Hippocampal formation (tissue), 2 donors: Measurements from ENCODE around the gene RAB9B.

Source experiments
- DNase-seq, 2 donors: peaks; one replicate each; lab custom pipeline; 2025; lab: John Stamatoyannopoulos, UW

RAB9B gene

GRCh38 chrX:103811858-103812257 lies 20.2 kb downstream of the RAB9B start:
- no peak for DNase-seq

DNA sequence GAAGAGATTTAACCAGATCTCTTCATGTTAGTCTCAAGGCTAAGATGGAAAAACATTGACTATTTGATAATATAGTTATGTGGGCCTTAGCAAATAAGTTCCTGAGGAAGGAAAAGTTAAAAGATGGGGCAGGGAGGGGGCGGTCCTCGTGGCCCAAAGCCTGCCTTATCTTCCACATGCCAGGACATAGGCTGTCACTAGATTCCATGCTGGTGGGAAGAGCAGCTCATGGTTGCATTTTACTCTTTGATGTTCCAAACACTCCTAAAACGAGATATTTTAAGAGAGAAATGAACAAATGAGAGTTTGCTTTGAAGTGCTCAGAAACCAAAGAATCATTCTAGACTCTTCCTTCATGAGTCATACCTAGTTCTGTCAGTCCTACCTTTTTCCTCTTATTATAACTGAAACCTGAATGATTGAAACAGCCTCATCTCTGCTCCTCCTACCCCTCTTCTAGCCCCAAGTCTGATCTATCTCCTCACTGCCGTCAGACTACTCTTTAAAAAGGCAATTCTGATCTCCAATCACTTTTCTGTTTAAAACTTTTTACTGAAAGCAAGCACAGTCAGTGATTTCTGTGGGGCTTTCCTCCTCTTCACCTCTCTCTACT lies 25.1 kb downstream of the RAB9B start:
- no peak for DNase-seq

DNA sequence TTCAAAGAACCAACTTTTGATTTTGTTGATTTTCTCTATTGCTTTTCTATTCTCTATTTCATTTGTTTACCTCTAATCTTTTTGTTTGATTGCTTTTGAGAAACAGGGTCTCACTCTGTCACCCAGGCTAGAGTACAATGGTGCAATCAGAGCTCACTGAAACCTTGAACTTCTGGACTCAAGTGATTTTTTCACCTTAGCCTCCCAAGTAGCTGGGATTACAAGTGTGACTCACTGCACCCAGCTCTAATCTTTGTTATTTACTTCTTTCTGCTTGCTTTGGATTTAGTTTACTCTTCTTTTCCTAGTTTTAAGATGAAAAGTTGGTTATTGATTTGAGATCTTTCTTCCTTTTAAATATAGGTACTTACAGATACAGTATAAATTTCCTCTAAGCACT lies 26.2 kb downstream of the RAB9B start:
- DNase-seq = no peak

DNA sequence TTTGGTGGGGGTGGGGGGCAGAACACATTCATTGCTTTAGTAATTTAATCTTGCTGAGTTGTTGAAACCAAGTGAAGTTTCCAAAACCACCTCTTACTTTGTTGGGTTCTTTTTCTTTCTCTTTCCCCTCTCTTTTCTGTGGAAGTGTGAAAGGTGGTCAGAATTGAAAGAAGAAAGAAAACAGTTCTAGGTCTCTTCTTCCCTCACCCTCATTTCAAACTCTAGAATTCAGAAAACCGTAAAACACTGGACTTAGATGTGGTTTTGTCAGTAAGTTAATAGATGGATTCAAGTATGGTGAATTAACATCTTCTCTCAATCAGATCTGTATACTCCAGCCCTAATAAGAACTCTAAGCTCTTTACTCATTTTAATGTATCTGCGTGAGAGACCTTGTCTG lies 31.7 kb downstream of the RAB9B start:
- no peak for DNase-seq

DNA sequence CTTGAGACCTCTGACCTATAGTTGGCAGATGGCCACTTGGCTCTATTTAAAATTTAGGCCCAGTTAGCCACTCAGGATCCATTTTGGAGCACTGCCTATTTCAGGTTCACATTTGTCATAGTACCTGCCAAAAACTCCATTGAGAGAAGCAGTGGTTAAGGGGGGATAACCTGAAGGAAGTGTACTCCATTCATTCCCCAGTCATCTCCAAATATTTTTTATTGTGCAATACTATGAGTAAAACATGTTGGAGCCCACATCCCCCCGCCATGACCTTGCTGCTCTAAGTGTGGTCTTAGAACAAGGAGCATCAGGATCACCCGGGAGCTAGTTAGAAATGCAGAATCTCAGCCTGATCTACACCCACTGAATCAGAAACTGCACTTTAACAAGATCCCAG lies 34.4 kb downstream of the RAB9B start:
- no peak for DNase-seq

DNA sequence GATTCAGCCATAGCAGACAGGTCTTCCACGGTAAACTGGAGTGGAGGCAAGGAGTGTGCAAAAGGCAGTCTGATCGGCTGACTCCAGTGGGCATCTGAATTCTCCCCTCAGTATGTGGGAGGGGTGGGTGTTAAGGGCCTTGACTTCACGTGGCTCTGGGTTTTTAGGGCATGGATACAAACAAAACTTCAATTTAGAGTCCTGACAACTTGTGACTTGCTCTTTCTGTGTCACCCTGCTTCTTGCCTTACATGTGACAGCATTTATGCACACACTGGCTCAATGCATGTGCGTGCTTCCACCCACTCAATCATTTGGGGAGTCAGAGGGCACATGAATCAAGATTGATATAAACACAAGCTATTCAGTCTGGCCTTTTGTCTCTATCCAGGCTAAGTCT lies 37.9 kb downstream of the RAB9B start:
- no peak for DNase-seq

GRCh38 chrX:103793545-103793940 lies 38.5 kb downstream of the RAB9B start:
- DNase-seq = peak in 1 of 2 donors; percentile 80

GRCh38 chrX:103792916-103793544 lies 39.0 kb downstream of the RAB9B start:
- DNase-seq = no peak

DNA sequence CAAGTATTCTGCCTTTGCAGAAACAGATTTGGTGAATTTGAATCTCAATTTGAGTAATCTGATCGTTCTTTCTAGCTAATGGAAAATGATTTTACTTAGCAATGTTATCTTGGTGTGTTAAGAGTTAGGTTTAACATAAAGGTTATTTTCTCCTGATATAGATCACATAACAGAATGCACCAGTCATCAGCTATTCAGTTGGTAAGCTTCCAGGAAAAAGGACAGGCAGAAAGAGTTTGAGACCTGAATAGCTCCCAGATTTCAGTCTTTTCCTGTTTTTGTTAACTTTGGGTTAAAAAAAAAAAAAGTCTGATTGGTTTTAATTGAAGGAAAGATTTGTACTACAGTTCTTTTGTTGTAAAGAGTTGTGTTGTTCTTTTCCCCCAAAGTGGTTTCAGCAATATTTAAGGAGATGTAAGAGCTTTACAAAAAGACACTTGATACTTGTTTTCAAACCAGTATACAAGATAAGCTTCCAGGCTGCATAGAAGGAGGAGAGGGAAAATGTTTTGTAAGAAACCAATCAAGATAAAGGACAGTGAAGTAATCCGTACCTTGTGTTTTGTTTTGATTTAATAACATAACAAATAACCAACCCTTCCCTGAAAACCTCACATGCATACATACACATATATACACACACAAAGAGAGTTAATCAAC lies 40.1 kb downstream of the RAB9B start:
- no peak for DNase-seq

GRCh38 chrX:103791228-103791627 lies 40.8 kb downstream of the RAB9B start:
- DNase-seq = no peak

DNA sequence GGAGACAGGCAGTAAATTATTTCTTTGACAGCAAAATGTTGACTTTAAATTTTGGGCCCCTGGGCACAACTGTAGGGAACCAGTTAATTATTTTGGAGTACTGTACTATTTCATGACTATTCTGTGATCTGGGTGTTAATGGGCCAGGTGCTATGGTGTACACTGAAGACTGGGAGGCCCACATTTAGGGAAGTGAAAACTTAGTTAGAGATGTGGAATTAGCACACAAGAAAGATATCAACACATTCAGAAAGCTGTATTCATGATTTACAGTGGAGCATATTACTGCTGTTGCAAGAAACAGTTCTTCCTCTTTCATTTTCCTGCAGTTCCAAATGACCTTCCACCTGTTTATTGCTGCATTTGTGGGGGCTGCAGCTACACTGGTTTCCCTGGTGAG lies 43.1 kb downstream of the RAB9B start:
- DNase-seq = no peak

DNA sequence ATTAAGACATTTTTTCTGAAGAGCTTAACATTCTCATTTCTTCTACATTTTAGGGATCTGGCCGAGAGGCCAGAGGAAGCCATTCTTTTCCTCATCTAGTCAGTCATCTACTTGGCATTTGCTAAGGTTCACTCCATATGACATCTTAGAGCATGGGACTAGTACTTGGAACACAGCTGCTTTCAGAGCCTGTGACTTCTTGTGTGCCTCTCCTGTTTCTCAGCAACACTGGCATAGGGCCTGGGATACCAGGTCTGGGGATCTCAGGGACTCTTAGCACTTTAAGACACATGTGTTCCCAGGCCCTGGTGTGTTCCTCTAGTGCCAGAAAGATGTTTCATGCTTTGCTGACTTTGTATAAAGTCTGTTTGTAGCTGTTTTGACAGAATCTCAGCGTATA lies 48.1 kb downstream of the RAB9B start:
- no peak for DNase-seq

GRCh38 chrX:103783196-103783595 lies 48.9 kb downstream of the RAB9B start:
- no peak for DNase-seq

- peak; percentile 57 to 74 for DNase-seq
Observed at GRCh38 chrX:103782640-103783039, 49.4 kb downstream of the RAB9B start.

- no peak for DNase-seq
Observed at GRCh38 chrX:103781706-103782105, 50.4 kb downstream of the RAB9B start.

GRCh38 chrX:103781062-103781402 lies 51.0 kb downstream of the RAB9B start:
- peak in 1 of 2 donors; percentile 70 for DNase-seq

DNA sequence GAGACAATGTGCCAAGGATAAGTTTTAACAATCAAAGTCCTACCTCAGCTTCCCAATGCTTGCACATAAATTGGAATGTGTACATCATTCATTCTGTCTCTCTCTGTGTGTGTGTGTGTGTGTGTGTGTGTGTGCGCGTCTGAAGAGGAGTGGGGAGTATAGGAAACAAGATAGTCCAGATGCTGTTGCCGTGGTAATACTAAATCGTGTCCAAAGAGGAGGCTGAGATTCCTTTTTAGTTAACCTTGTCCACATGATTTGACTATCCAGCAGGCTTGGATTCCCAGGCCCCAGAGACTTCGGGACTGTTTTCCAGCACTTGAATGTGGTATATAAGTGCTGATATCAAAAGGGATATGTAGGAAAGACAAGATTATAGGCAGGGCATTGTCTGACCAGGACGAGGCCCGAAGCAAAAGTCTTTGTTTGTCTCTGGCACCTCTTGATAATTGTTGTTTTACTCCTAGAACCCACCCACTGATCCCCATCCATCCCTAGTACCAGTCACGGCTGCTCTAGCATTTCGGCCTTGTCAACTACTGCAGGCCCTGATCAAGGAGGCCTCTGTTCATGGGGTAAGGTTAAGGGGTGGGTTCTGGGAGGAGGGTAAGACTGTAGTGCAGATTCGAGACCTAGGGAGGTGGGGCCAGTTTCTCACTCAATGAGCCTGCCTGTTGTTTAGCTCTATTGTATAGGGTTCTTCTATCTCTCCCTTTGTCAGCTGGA lies 51.6 kb downstream of the RAB9B start:
- peak; percentile 70 to 93 for DNase-seq

GRCh38 chrX:103779141-103779789 lies 52.8 kb downstream of the RAB9B start:
- DNase-seq = peak; percentile 34 to 62

DNA sequence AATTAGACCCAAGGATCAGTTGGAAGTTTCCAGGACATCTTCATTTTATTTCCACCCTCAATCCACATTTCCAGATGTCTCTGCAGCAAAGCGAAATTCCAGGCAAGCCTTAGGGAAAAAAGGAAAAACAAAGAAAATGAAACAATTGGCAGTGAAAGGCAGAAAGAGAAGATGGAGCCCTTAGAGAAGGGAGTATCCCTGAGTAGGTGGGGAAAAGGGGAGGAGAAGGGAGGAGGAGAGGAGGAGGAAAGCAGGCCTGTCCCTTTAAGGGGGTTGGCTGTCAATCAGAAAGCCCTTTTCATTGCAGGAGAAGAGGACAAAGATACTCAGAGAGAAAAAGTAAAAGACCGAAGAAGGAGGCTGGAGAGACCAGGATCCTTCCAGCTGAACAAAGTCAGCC lies 55.5 kb downstream of the RAB9B start, which contains the start of gene PLP1:
TSS of gene PLP1 (plus strand) at position 295 of the 400 bp plus-strand sequence. CDS start 156 bp downstream, outside the sequence.
- peak; percentile 15 to 72 for DNase-seq

GRCh38 chrX:103774070-103774642 lies 57.9 kb downstream of the RAB9B start:
- DNase-seq = peak; percentile 48 to 86

- DNase-seq = peak in 1 of 2 donors; percentile 38
Observed at GRCh38 chrX:103773445-103773844, 58.6 kb downstream of the RAB9B start.
